SK-N-SH treated with all-trans-retinoic acid at 6 μM for 48 hours (cell line): ENCODE measurements around the gene NRXN2.

Experiments
- ATAC-seq: fragments of 200-7000 bp; cut with Tn5 transposase; 3 replicates; pipeline ENCODE4 v1.9.1; 2020; ENCODE audit warnings: mild to moderate bottlenecking, moderate library complexity
- ARNTL ChIP-seq: fragments of 450-650 bp; formaldehyde crosslinking; IDR thresholded peaks from 2 replicates; pipeline ENCODE4 v1.5.0; 2020; ENCODE audit warnings: low read depth, mild to moderate bottlenecking, moderate library complexity, borderline replicate concordance
- CSDC2 ChIP-seq: fragments of 250-450 bp; sonication (Bioruptor Pico); IDR thresholded peaks from 2 replicates; pipeline ENCODE4 v1.5.0; 2020; ENCODE audit warnings: mild to moderate bottlenecking, moderate library complexity
- ESRRG ChIP-seq: fragments of 250-450 bp; sonication (Bioruptor Pico); IDR thresholded peaks from 2 replicates; pipeline ENCODE4 v1.6.1; 2021; ENCODE audit warnings: mild to moderate bottlenecking
- GLIS3 ChIP-seq: fragments of 250-450 bp; sonication (Bioruptor Pico); IDR thresholded peaks from 2 replicates; pipeline ENCODE4 v1.5.0; 2020; ENCODE audit warnings: mild to moderate bottlenecking, moderate library complexity
- ISL1 ChIP-seq: fragments of 250-450 bp; sonication (Bioruptor Pico); IDR thresholded peaks from 2 replicates; pipeline ENCODE4 v2.1.2; 2022; ENCODE audit warnings: mild to moderate bottlenecking, moderate library complexity
- OSR1 ChIP-seq: fragments of 250-450 bp; sonication (Bioruptor Pico); IDR thresholded peaks from 2 replicates; pipeline ENCODE4 v1.8.0; 2022; ENCODE audit warnings: moderate library complexity, mild to moderate bottlenecking, inconsistent platforms
- PPARA ChIP-seq: fragments of 250-450 bp; sonication (Bioruptor Pico); IDR thresholded peaks from 2 replicates; pipeline ENCODE4 v1.5.0; 2020; ENCODE audit warnings: mild to moderate bottlenecking, borderline replicate concordance
- RARB ChIP-seq: fragments of 250-450 bp; sonication (Bioruptor Pico); IDR thresholded peaks from 2 replicates; pipeline ENCODE4 v1.8.0; 2021; ENCODE audit warnings: mild to moderate bottlenecking, moderate library complexity
- SNAI2 ChIP-seq: fragments of 250-450 bp; sonication (Bioruptor Pico); IDR thresholded peaks from 2 replicates; pipeline ENCODE4 v1.5.0; 2020; ENCODE audit warnings: mild to moderate bottlenecking, moderate library complexity
- TCF4 ChIP-seq: fragments of 250-450 bp; sonication (Bioruptor Pico); IDR thresholded peaks from 2 replicates; pipeline ENCODE4 v1.8.0; 2021; ENCODE audit warnings: mild to moderate bottlenecking, moderate library complexity, borderline replicate concordance
- TOX ChIP-seq: fragments of 250-450 bp; sonication (Bioruptor Pico); IDR thresholded peaks from 2 replicates; pipeline ENCODE4 v1.8.0; 2021; ENCODE audit warnings: mild to moderate bottlenecking, moderate library complexity, borderline replicate concordance
- ZC3H10 ChIP-seq: fragments of 250-450 bp; sonication (Bioruptor Pico); IDR thresholded peaks from 2 replicates; pipeline ENCODE4 v1.5.1; 2021; ENCODE audit warnings: mild to moderate bottlenecking, moderate library complexity
- ZFP3 ChIP-seq: fragments of 250-450 bp; sonication (Bioruptor Pico); IDR thresholded peaks from 2 replicates; pipeline ENCODE4 v1.5.0; 2020; ENCODE audit warnings: mild to moderate bottlenecking, moderate library complexity
- ZNF565 ChIP-seq: fragments of 450-650 bp; formaldehyde crosslinking; conservative IDR thresholded peaks from 2 replicates; pipeline ENCODE4 v1.5.0; 2020; ENCODE audit warnings: low read depth, mild to moderate bottlenecking, moderate library complexity
- ZNF70 ChIP-seq: fragments of 450-650 bp; formaldehyde crosslinking; IDR thresholded peaks from 2 replicates; pipeline ENCODE4 v1.5.0; 2020; ENCODE audit warnings: mild to moderate bottlenecking, moderate library complexity
- ZNF8 ChIP-seq: fragments of 450-650 bp; formaldehyde crosslinking; IDR thresholded peaks from 2 replicates; pipeline ENCODE4 v1.5.0; 2020; ENCODE audit warnings: mild to moderate bottlenecking, moderate library complexity
- TF ChIP-seq, protein P1 (sequence below): fragments of 250-450 bp; sonication (Bioruptor Pico); IDR thresholded peaks from 2 replicates; pipeline ENCODE4 v1.5.1; 2021; ENCODE audit warnings: mild to moderate bottlenecking, moderate library complexity
- TF ChIP-seq, protein P2 (sequence below): fragments of 250-450 bp; sonication (Bioruptor Pico); IDR thresholded peaks from 2 replicates; pipeline ENCODE4 v1.5.0; 2020; ENCODE audit warnings: mild to moderate bottlenecking, moderate library complexity
- TF ChIP-seq, protein P3 (sequence below): fragments of 250-450 bp; sonication (Bioruptor Pico); IDR thresholded peaks from 2 replicates; pipeline ENCODE4 v1.8.0; 2021; ENCODE audit warnings: low read depth, mild to moderate bottlenecking, moderate library complexity, borderline replicate concordance
- TF ChIP-seq, protein P4 (sequence below): fragments of 250-450 bp; sonication (Bioruptor Pico); IDR thresholded peaks from 2 replicates; pipeline ENCODE4 v1.5.1; 2020; ENCODE audit warnings: low read depth, mild to moderate bottlenecking, moderate library complexity
- TF ChIP-seq, protein P5 (sequence below): fragments of 250-450 bp; sonication (Bioruptor Pico); IDR thresholded peaks from 2 replicates; pipeline ENCODE4 v1.8.0; 2020; ENCODE audit warnings: mild to moderate bottlenecking, moderate library complexity, borderline replicate concordance

Gene NRXN2

DNA sequence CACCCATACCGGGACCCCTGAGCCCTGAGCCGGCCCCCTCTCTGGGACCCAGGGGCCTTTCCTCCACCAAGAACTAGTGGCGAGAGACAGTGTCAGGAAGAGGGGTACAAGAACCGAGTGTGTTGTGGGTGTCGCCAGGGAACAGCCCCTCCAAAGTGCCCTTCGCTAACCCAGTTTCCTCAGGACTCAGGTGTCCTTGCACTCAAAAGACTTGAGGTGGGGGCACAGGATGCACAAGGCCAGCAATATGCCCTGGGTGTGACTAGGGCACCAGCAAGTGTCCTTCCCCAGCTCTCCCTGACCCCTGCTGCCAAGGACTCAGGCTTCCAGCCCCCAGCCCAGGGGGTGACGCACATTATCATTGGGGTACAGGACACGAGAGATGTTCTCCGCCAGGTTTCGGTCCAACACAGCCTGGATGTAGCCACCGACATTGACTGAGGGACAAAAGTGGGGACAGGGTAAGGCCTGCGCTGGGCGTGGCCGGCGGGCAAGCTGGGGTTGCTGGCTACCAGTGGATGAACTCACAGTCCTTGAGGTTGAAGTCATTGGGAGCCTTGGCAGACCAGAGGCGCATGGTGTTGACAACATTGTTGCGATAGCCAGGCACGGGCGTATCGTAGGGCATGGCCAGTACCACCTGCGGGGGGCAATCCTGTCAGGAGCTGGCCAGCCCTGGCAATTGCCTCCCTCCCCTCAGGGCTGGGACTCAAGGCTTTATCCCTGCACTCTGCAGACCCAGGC is 32.1 kb upstream of the NRXN2 start:
- no peak for TF ChIP-seq SNAI2
- TF ChIP-seq, all 23 proteins: peak for 0
- ATAC-seq = no peak

DNA sequence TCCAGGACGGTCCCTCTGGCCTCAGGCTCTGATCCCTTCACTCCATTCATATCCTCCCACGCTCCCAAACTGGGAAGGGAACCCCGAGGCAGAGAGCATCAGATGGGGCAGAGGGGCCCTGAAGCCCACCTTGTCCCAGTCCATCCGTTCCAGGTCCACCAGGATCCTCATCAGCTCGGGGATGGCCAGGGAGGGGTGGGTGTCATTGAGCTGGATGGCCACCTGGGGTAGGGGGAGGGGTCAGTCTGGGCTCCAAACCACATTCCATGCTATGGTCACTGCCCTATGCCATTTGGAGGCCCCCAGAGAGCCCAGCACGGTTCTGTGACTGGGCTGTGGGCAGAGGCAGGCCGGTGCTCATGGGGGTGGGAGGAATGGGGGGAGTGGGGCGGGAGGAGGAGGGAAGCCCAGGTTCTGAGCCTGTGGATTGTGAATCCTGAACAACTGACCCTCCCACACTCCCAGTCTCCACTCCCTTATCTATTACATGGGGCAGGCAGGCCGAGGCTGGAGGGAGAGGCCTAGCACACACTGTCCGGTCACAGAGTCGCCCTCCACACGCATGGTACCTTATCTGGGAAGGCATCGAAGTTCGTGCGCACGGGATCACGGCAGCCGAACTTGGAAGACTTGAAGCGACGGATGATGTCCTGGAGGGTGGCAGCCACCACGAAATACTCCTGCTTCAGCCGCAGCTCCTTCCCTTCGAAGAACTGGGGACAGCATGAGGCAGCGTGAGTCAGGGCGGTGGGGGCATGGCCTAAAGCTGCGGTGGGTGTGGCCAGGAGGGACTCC is 31.3 kb upstream of the NRXN2 start:
- ATAC-seq = no peak

DNA sequence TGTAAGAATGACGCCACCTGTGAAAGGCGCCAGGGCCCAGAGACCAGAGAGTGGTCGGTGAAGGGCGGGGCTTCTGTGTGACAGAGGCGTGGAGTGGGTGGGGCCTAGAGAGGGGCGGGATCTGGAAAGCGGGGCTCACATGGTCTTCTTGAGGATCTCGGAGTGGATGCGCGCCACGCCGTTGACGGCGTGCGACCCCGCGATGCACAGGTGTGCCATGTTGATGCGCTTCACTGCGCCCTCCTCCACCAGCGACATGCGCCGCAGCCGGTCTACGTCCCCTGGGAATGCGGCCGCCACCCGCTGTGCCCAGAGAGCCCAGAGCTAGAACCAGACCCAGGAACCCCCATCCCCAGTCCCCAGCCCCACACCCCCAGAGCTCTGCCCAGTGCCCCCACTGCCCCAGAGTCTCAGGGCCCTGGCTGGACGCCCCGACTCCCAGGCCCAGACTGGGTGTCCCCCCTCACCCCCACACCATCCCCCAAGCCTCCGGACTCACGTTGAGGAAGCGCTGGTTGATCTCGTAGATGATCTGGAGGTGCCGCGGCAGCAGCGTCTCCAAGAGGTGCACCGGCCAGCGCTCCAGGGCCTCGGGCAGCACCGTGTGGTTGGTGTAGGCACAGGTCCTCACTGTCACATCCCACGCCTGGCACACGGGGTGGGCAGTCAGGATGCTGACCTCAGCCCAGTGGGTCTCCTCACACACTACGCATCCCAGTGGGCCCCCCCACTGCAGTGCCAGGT is 30.6 kb upstream of the NRXN2 start:
- no peak for ATAC-seq
- TF ChIP-seq RARB (CRISPR knock-in tag) (no peak), ZNF70 (no peak), SNAI2 (no peak), OSR1 (no peak), ISL1 (no peak), ZNF565 (CRISPR knock-in tag) (no peak), ARNTL (CRISPR knock-in tag) (no peak), ESRRG (CRISPR knock-in tag) (no peak), GLIS3 (CRISPR knock-in tag) (no peak), TOX (no peak)
- TF ChIP-seq, protein P1, sequence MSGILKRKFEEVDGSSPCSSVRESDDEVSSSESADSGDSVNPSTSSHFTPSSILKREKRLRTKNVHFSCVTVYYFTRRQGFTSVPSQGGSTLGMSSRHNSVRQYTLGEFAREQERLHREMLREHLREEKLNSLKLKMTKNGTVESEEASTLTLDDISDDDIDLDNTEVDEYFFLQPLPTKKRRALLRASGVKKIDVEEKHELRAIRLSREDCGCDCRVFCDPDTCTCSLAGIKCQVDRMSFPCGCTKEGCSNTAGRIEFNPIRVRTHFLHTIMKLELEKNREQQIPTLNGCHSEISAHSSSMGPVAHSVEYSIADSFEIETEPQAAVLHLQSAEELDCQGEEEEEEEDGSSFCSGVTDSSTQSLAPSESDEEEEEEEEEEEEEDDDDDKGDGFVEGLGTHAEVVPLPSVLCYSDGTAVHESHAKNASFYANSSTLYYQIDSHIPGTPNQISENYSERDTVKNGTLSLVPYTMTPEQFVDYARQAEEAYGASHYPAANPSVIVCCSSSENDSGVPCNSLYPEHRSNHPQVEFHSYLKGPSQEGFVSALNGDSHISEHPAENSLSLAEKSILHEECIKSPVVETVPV (CRISPR knock-in tag) = no peak
- TF ChIP-seq, protein P2, sequence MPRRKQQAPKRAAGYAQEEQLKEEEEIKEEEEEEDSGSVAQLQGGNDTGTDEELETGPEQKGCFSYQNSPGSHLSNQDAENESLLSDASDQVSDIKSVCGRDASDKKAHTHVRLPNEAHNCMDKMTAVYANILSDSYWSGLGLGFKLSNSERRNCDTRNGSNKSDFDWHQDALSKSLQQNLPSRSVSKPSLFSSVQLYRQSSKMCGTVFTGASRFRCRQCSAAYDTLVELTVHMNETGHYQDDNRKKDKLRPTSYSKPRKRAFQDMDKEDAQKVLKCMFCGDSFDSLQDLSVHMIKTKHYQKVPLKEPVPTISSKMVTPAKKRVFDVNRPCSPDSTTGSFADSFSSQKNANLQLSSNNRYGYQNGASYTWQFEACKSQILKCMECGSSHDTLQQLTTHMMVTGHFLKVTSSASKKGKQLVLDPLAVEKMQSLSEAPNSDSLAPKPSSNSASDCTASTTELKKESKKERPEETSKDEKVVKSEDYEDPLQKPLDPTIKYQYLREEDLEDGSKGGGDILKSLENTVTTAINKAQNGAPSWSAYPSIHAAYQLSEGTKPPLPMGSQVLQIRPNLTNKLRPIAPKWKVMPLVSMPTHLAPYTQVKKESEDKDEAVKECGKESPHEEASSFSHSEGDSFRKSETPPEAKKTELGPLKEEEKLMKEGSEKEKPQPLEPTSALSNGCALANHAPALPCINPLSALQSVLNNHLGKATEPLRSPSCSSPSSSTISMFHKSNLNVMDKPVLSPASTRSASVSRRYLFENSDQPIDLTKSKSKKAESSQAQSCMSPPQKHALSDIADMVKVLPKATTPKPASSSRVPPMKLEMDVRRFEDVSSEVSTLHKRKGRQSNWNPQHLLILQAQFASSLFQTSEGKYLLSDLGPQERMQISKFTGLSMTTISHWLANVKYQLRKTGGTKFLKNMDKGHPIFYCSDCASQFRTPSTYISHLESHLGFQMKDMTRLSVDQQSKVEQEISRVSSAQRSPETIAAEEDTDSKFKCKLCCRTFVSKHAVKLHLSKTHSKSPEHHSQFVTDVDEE (CRISPR knock-in tag) = no peak

More for the DNA sequence above, 31.3 kb upstream of the NRXN2 start:
- TF ChIP-seq, protein P3, sequence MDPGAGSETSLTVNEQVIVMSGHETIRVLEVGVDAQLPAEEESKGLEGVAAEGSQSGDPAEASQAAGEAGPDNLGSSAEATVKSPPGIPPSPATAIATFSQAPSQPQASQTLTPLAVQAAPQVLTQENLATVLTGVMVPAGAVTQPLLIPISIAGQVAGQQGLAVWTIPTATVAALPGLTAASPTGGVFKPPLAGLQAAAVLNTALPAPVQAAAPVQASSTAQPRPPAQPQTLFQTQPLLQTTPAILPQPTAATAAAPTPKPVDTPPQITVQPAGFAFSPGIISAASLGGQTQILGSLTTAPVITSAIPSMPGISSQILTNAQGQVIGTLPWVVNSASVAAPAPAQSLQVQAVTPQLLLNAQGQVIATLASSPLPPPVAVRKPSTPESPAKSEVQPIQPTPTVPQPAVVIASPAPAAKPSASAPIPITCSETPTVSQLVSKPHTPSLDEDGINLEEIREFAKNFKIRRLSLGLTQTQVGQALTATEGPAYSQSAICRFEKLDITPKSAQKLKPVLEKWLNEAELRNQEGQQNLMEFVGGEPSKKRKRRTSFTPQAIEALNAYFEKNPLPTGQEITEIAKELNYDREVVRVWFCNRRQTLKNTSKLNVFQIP (CRISPR knock-in tag) = no peak
- TF ChIP-seq ZNF565 (CRISPR knock-in tag) = no peak
- no peak for TF ChIP-seq SNAI2
- TF ChIP-seq, protein P2 (CRISPR knock-in tag) = no peak
- no peak for TF ChIP-seq ARNTL (CRISPR knock-in tag)
- TF ChIP-seq, protein P4, sequence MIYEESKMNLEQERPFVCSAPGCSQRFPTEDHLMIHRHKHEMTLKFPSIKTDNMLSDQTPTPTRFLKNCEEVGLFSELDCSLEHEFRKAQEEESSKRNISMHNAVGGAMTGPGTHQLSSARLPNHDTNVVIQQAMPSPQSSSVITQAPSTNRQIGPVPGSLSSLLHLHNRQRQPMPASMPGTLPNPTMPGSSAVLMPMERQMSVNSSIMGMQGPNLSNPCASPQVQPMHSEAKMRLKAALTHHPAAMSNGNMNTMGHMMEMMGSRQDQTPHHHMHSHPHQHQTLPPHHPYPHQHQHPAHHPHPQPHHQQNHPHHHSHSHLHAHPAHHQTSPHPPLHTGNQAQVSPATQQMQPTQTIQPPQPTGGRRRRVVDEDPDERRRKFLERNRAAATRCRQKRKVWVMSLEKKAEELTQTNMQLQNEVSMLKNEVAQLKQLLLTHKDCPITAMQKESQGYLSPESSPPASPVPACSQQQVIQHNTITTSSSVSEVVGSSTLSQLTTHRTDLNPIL (CRISPR knock-in tag) = no peak
- no peak for TF ChIP-seq CSDC2 (CRISPR knock-in tag)
- TF ChIP-seq ISL1 = no peak
- no peak for TF ChIP-seq RARB (CRISPR knock-in tag)
- TF ChIP-seq, protein P5, sequence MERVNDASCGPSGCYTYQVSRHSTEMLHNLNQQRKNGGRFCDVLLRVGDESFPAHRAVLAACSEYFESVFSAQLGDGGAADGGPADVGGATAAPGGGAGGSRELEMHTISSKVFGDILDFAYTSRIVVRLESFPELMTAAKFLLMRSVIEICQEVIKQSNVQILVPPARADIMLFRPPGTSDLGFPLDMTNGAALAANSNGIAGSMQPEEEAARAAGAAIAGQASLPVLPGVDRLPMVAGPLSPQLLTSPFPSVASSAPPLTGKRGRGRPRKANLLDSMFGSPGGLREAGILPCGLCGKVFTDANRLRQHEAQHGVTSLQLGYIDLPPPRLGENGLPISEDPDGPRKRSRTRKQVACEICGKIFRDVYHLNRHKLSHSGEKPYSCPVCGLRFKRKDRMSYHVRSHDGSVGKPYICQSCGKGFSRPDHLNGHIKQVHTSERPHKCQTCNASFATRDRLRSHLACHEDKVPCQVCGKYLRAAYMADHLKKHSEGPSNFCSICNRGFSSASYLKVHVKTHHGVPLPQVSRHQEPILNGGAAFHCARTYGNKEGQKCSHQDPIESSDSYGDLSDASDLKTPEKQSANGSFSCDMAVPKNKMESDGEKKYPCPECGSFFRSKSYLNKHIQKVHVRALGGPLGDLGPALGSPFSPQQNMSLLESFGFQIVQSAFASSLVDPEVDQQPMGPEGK = no peak
- TF ChIP-seq TCF4 = no peak
- TF ChIP-seq GLIS3 (CRISPR knock-in tag) = no peak
- no peak for TF ChIP-seq ZNF8
- TF ChIP-seq ZFP3 = no peak
- no peak for TF ChIP-seq ZC3H10 (CRISPR knock-in tag)
- no peak for TF ChIP-seq TOX
- no peak for TF ChIP-seq OSR1
- no peak for TF ChIP-seq PPARA (CRISPR knock-in tag)
